Neuronal stem cell (in vitro differentiated cells): ENCODE measurements around the gene NKX2-3.

ENCODE experiments used
- DNase-seq: peaks from one replicate; pipeline ENCODE4 v3.0.0-alpha.2; 2013; ENCODE audit warnings: low spot score
- H2AFZ ChIP-seq: one replicate; pipeline ENCODE4 v1.6.1; 2013; ENCODE audit warnings: mild to moderate bottlenecking, low read length, inconsistent platforms
- H2AK5ac ChIP-seq: 2 replicates; pipeline ENCODE4 v1.6.1; 2013; ENCODE audit warnings: low read depth, mild to moderate bottlenecking, inconsistent platforms, low read length, moderate library complexity, mixed read lengths
- H2BK120ac ChIP-seq: 2 replicates; pipeline ENCODE4 v1.6.1; 2013; ENCODE audit warnings: low read depth, mild to moderate bottlenecking, inconsistent platforms, low read length, moderate library complexity, mixed read lengths
- H2BK12ac ChIP-seq: one replicate; pipeline ENCODE4 v1.6.1; 2013; ENCODE audit warnings: low read length, inconsistent platforms
- H2BK15ac ChIP-seq: 2 replicates; pipeline ENCODE4 v1.6.1; 2013; ENCODE audit warnings: mild to moderate bottlenecking, low read length, inconsistent platforms, mixed read lengths
- H2BK5ac ChIP-seq: one replicate; pipeline ENCODE4 v1.6.1; 2013; ENCODE audit warnings: inconsistent platforms, mild to moderate bottlenecking, low read length, moderate library complexity
- H3K14ac ChIP-seq: one replicate; pipeline ENCODE4 v1.6.1; 2013; ENCODE audit warnings: low read length, inconsistent platforms
- H3K18ac ChIP-seq: 2 replicates; pipeline ENCODE4 v1.6.1; 2013; ENCODE audit warnings: low read length, inconsistent platforms
- H3K23ac ChIP-seq: 2 replicates; pipeline ENCODE4 v1.6.1; 2013; ENCODE audit warnings: low read depth, mild to moderate bottlenecking, mixed read lengths, low read length, inconsistent platforms; ENCODE audit not compliant: poor library complexity
- H3K27ac ChIP-seq: replicated peaks from 3 replicates; pipeline ENCODE4 v1.5.1; 2013; ENCODE audit warnings: low read length, inconsistent platforms
- H3K27me3 ChIP-seq, 3 experiments: 2 replicates each; pipeline ENCODE4 v1.6.1; 2013; ENCODE audit warnings: low read length in 3 of 3, mild to moderate bottlenecking in 2 of 3, inconsistent platforms in 1 of 3, low read depth in 1 of 3, mixed read lengths in 1 of 3, moderate library complexity in 1 of 3; ENCODE audit not compliant: control insufficient read depth in 3 of 3, insufficient read depth in 3 of 3
- H3K36me3 ChIP-seq, 2 donors: replicated peaks in 1 of 2; 2 replicates each; pipeline ENCODE4 v1.6.1; 2013; ENCODE audit warnings: low read length in 2 of 2; ENCODE audit not compliant: control insufficient read depth in 2 of 2, insufficient read depth in 2 of 2
- H3K4ac ChIP-seq: 2 replicates; pipeline ENCODE4 v1.6.1; 2013; ENCODE audit warnings: inconsistent platforms, mild to moderate bottlenecking, low read length, moderate library complexity
- H3K4me1 ChIP-seq, 2 donors: 1 replicate in 1 of 2; 2 replicates in 1 of 2; pipeline ENCODE4 v1.6.1; 2013; ENCODE audit warnings: low read length in 2 of 2, low read depth in 1 of 2; ENCODE audit not compliant: control insufficient read depth in 2 of 2, insufficient read depth in 1 of 2
- H3K4me2 ChIP-seq: one replicate; pipeline ENCODE4 v1.6.1; 2013; ENCODE audit warnings: mild to moderate bottlenecking, low read length, inconsistent platforms; ENCODE audit not compliant: insufficient read depth, poor library complexity, severe bottlenecking
- H3K4me3 ChIP-seq, 2 donors: 2 replicates each; pipeline ENCODE4 v1.5.1; 2013; ENCODE audit warnings: low read length in 2 of 2, mild to moderate bottlenecking in 2 of 2, inconsistent platforms in 1 of 2, moderate library complexity in 1 of 2
- H3K79me1 ChIP-seq: one replicate; pipeline ENCODE4 v1.6.1; 2013; ENCODE audit warnings: low read depth, mild to moderate bottlenecking, inconsistent platforms, low read length, moderate library complexity
- H3K9ac ChIP-seq: one replicate; pipeline ENCODE4 v1.6.1; 2013; ENCODE audit warnings: mild to moderate bottlenecking, low read depth, low read length, inconsistent platforms; ENCODE audit not compliant: poor library complexity
- H3K9me3 ChIP-seq, 2 donors: replicated peaks in 1 of 2; 2 replicates each; pipeline versions ENCODE3 to v1.6.1; 2013; ENCODE audit warnings: low read length in 2 of 2, mild to moderate bottlenecking in 2 of 2, inconsistent platforms in 1 of 2, low read depth in 1 of 2, mixed read lengths in 1 of 2, moderate library complexity in 1 of 2; ENCODE audit not compliant: control insufficient read depth in 2 of 2, insufficient read depth in 1 of 2
- H4K8ac ChIP-seq: one replicate; pipeline ENCODE4 v1.6.1; 2013; ENCODE audit warnings: low read depth, mild to moderate bottlenecking, inconsistent platforms, low read length, moderate library complexity
- H4K91ac ChIP-seq: one replicate; pipeline ENCODE4 v1.6.1; 2013; ENCODE audit warnings: low read length, low read depth, mild to moderate bottlenecking, inconsistent platforms; ENCODE audit not compliant: poor library complexity
- WGBS, 2 donors: extraction: QIAGEN DNeasy Blood & Tissue Kit; methylation state at CpG; one replicate each; pipeline ENCODE4 v1.1.7; 2013; ENCODE audit warnings: missing lambda C conversion rate in 2 of 2, mixed read lengths in 1 of 2; ENCODE audit not compliant: insufficient read length in 2 of 2, insufficient replicate concordance in 1 of 2; ENCODE audit errors: extremely low coverage in 2 of 2; 5-methylcytosine and 5-hydroxymethylcytosine counted together

Gene NKX2-3

DNA sequence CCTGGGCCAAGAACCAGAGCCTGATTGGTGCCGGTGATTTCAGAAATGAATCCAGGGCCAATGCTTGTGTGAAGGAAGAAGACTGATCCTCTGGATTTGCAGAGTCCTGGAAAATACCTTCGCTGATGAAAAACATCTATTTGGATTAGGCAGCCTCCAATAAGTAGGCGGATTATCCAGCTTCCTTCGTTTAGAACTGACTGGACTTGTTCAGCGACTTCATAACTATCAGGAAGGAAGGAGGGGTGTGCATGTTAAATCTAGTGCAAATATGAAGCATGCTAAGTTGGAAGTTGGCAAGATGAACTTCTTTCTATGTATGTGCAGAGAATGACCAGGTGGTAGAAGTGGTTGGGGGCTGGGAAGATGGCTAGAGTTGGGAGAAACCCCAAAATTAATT is 41.0 kb downstream of the NKX2-3 start:
- no peak overlapping the region for H2BK120ac ChIP-seq
- WGBS, 2 donors: no CpG with 5 or more reads among the region's 5 CpGs

DNA sequence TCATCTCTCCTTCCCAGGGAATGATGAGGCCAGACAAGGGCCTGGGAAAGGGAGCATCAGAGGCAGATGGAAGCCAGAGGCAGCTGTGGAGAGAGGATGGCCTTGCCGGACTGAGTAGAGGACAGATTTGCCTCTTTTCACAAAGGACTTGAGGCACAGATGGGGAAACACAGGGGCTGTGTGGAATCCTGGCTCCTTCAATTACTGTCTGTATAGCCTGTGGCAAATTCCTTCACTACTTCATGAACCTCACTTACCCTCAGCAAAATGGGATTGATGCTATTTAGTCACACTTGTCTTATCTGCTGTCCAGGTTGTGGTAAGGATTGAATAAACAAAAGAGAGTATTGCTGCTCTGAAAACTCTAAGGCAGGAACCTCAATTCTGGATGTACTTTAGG is 47.2 kb downstream of the NKX2-3 start:
- no peak overlapping the region for H3K14ac ChIP-seq
- H3K9me3 ChIP-seq: no peaks in the 10 kb centered on the region
- no peak overlapping the region for H4K91ac ChIP-seq
- H2AFZ ChIP-seq: peak overlapping the region; percentile 22
- no peak overlapping the region for H2BK120ac ChIP-seq
- H2AK5ac ChIP-seq: no peak overlapping the region
- H3K36me3 ChIP-seq: no peaks in the 10 kb centered on the region
- no peak overlapping the region for H3K23ac ChIP-seq
- peaks cover 0 to 51% (median 0%) of the 10 kb centered on the region in 3 experiments for H3K27me3 ChIP-seq
- no peak overlapping the region for H3K18ac ChIP-seq
- H3K4me1 ChIP-seq: peaks cover 0 to 3% of the 10 kb centered on the region in 2 donors
- no peak overlapping the region for H4K8ac ChIP-seq
- no peak overlapping the region for H2BK5ac ChIP-seq
- no peaks in the 10 kb centered on the region for H3K79me1 ChIP-seq
- no peak overlapping the region for H3K27ac ChIP-seq
- no peak overlapping the region for H3K9ac ChIP-seq
- H2BK12ac ChIP-seq: no peak overlapping the region
- H2BK15ac ChIP-seq: no peak overlapping the region
- H3K4me3 ChIP-seq: no peak overlapping the region
- no peak for DNase-seq
- no CpG with 5 or more reads among the region's 1 CpG for WGBS, 2 donors
- H3K4me2 ChIP-seq: no peak overlapping the region
- H3K4ac ChIP-seq: no peak overlapping the region

More for the DNA sequence above, 41.0 kb downstream of the NKX2-3 start:
- no peak overlapping the region for H2AFZ ChIP-seq
- H2BK15ac ChIP-seq: no peak overlapping the region
- no peak overlapping the region for H2AK5ac ChIP-seq
- H3K36me3 ChIP-seq: no peaks in the 10 kb centered on the region
- H3K27ac ChIP-seq: no peak overlapping the region
- no peak overlapping the region for H3K18ac ChIP-seq
- H3K14ac ChIP-seq: no peak overlapping the region
- H4K8ac ChIP-seq: no peak overlapping the region
- DNase-seq: no peak
- H2BK5ac ChIP-seq: no peak overlapping the region
- no peak overlapping the region for H3K9ac ChIP-seq
- peaks cover 0 to 33% (median 0%) of the 10 kb centered on the region in 3 experiments for H3K27me3 ChIP-seq
- H3K4me2 ChIP-seq: no peak overlapping the region
- no peak overlapping the region for H2BK12ac ChIP-seq
- no peak overlapping the region for H3K4ac ChIP-seq
- no peak overlapping the region for H3K4me3 ChIP-seq
- no peaks in the 10 kb centered on the region for H3K79me1 ChIP-seq
- no peaks in the 10 kb centered on the region for H3K9me3 ChIP-seq
- no peak overlapping the region for H3K23ac ChIP-seq
- no peaks in the 10 kb centered on the region for H3K4me1 ChIP-seq
- no peak overlapping the region for H4K91ac ChIP-seq

DNA sequence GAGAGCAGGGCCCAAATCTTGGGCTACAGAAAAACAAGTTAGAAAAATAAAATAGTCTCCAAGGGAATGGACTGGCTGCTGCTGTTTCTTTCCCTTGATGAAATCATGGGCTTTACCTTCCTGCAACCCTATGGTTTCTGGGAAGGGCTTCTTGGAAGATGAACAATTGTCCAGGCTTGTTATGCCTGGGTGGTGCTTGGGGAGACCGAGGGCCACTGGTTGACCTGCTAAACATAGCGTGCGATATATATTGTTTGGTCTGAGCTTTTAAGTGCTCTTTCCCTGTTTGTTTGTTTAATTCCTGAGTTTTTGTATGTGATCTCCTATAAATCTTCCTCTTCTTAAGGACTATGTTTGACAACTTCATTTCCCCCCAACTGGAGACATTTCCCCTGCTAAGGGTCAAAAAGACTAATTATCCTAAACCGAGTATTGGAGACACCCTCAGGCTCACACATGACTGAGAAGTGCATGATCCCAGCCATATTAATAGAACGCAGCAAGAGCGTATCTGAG is 49.6 kb downstream of the NKX2-3 start:
- Histone ChIP-seq H3K36me3 (no peaks in the 10 kb centered on the region), H3K27me3 (peaks cover 0 to 64% (median 0%) of the 10 kb centered on the region in 3 experiments), H3K4me3 (no peak overlapping the region), H2AFZ (no peak overlapping the region), H3K27ac (no peak overlapping the region), H3K4ac (no peak overlapping the region), H2BK120ac (no peak overlapping the region), H3K23ac (no peak overlapping the region), H4K91ac (no peak overlapping the region), H2BK12ac (no peak overlapping the region), H3K14ac (no peak overlapping the region), H4K8ac (no peak overlapping the region), H3K4me1 (peaks cover 0 to 3% of the 10 kb centered on the region in 2 donors), H3K9me3 (no peaks in the 10 kb centered on the region), H3K79me1 (no peaks in the 10 kb centered on the region), H3K4me2 (no peak overlapping the region), H3K18ac (no peak overlapping the region), H2AK5ac (no peak overlapping the region), H2BK15ac (no peak overlapping the region), H3K9ac (no peak overlapping the region), H2BK5ac (no peak overlapping the region)
- WGBS, 2 donors: no CpG with 5 or more reads among the region's 6 CpGs
- DNase-seq: no peak

DNA sequence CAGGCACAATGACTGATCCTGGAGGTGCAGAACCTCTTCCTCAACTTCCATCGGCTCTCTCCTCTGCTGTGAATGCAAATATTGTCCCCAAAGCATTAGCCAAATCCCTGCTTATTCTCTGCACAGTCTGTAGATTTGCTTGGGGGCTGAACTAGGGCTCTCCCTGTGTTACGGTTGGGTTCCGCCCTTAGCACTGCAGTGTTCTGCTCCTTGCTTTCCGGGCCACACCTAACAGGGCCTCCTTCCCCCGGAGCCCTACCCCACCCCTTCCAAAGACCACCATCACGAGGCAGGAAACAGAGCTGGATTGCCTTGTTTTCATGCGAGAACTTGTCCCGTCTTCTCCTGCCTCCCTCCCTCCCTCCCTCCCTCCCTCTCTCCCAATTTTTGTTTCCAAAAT is 50.9 kb downstream of the NKX2-3 start:
- Histone ChIP-seq H3K14ac (no peak overlapping the region), H3K4ac (no peak overlapping the region), H4K91ac (no peak overlapping the region), H3K36me3 (no peaks in the 10 kb centered on the region), H3K27me3 (peaks cover 0 to 63% (median 0%) of the 10 kb centered on the region in 3 experiments), H3K79me1 (no peaks in the 10 kb centered on the region), H3K4me1 (peaks cover 0 to 3% of the 10 kb centered on the region in 2 donors), H3K18ac (no peak overlapping the region), H3K23ac (no peak overlapping the region), H2BK5ac (no peak overlapping the region), H3K4me2 (no peak overlapping the region), H4K8ac (no peak overlapping the region), H3K9ac (no peak overlapping the region), H3K9me3 (no peaks in the 10 kb centered on the region), H2AFZ (peak overlapping the region; percentile 45), H2BK120ac (no peak overlapping the region), H2BK15ac (no peak overlapping the region), H3K27ac (no peak overlapping the region), H2BK12ac (no peak overlapping the region), H2AK5ac (no peak overlapping the region), H3K4me3 (no peak overlapping the region)
- no CpG with 5 or more reads among the region's 8 CpGs for WGBS, 2 donors
- no peak for DNase-seq
